Fibroblast of mammary gland (primary cell): ENCODE measurements around the gene LACTBL1.
"Not testable (repeated sequence)": the region's sequence is repeated elsewhere in the genome, so short reads cannot be mapped to it uniquely, and the experiment has no call there.

Experiments
- DNase-seq: peaks from one replicate; pipeline ENCODE4 v3.0.0-alpha.2; 2010; ENCODE audit warnings: low read depth
- H3K4me3 ChIP-seq: 2 replicates; pipeline ENCODE4 v1.5.1; 2011; ENCODE audit warnings: low read depth, mild to moderate bottlenecking, low read length, moderate library complexity; ENCODE audit not compliant: control insufficient read depth
- CTCF ChIP-seq: conservative IDR thresholded peaks from 2 replicates; pipeline ENCODE4 v1.5.1; 2011; ENCODE audit warnings: low read depth, low read length, inconsistent platforms; ENCODE audit not compliant: control insufficient read depth, insufficient read depth

LACTBL1 gene

GRCh38 chr1:22955146-22955545, 17.5 kb downstream of the LACTBL1 start:
- DNase-seq, result no peak
- TF ChIP-seq CTCF, result no peak
- no peak overlapping the region for H3K4me3 ChIP-seq

GRCh38 chr1:22953740-22954141, 18.9 kb downstream of the LACTBL1 start:
- no peak for DNase-seq
- no peak for TF ChIP-seq CTCF
- H3K4me3 ChIP-seq, result no peak overlapping the region

GRCh38 chr1:22953057-22953739, 19.5 kb downstream of the LACTBL1 start:
- DNase-seq, result no peak
- TF ChIP-seq CTCF, result no peak
- H3K4me3 ChIP-seq, result no peak overlapping the region

GRCh38 chr1:22952694-22953056, 20.0 kb downstream of the LACTBL1 start:
- no peak overlapping the region for H3K4me3 ChIP-seq
- no peak for TF ChIP-seq CTCF
- no peak for DNase-seq

GRCh38 chr1:22951796-22952195, 20.9 kb downstream of the LACTBL1 start:
- TF ChIP-seq CTCF, result no peak
- no peak overlapping the region for H3K4me3 ChIP-seq
- DNase-seq, result no peak

- H3K4me3 ChIP-seq, result no peak overlapping the region
- no peak for DNase-seq
- no peak for TF ChIP-seq CTCF
These were observed 22.8 kb downstream of the LACTBL1 start for GRCh38 chr1:22949822-22950331.

- DNase-seq, result not testable (repeated sequence)
These were observed 27.5 kb downstream of the LACTBL1 start for GRCh38 chr1:22945171-22945570.

More at GRCh38 chr1:22945171-22945570, 27.5 kb downstream of the LACTBL1 start:
- not testable (repeated sequence) for H3K4me3 ChIP-seq
